Thyroid gland (tissue), 4 donors: Measurements from ENCODE around the gene RASL10A.

Source experiments
- CTCF ChIP-seq, 6 experiments: fragments of 200-600 bp in 3 of 6; fragments of 450-650 bp in 3 of 6; sonication (generic) in 3 of 6; IDR thresholded peaks; one replicate each; pipeline ENCODE4 v1.5.1; 2016 to 2019; ENCODE audit warnings: antibody characterized with exemption in 6 of 6, mild to moderate bottlenecking in 2 of 6, inconsistent platforms in 1 of 6, moderate library complexity in 1 of 6
- POLR2A ChIP-seq, 2 donors: fragments of 450-650 bp; IDR thresholded peaks; one replicate each; pipeline ENCODE4 v1.6.1; 2017; ENCODE audit warnings: antibody characterized with exemption in 2 of 2, mild to moderate bottlenecking in 2 of 2, moderate library complexity in 1 of 2

GRCh38 chr22:29284196-29284595 lies 31.3 kb downstream of the RASL10A start:
- no peak for TF ChIP-seq POLR2A (IDR thresholded peaks at IDR 0.05)
- TF ChIP-seq CTCF (IDR thresholded peaks at IDR 0.05): no peak
